ENCODE measurements around the gene EFEMP2. TPM values are rescaled to one million over a fixed set of nuclear protein-coding genes. Genes with fewer than 3 reads are reported as not detected.

Gene EFEMP2
- total RNA-seq, 1 donor from 2014 or later: 9.2 TPM

- Histone ChIP-seq H3K27me3 (no peaks in the 10 kb centered on the region), H3K4me1 (peaks cover 6% of the 10 kb centered on the region), H3K4me3 (no peak overlapping the region), H3K27ac (no peak overlapping the region), H3K36me3 (no peaks in the 10 kb centered on the region), H3K4me2 (no peak overlapping the region), H3K9me3 (ENCODE audit: low read depth) (no peaks in the 10 kb centered on the region), H3K79me2 (ENCODE audit: low read depth) (peaks cover 16% of the 10 kb centered on the region), H2AFZ (replicated peaks) (no peak overlapping the region), H3K9ac (no peak overlapping the region), H3F3A (ENCODE audit: low read depth) (peaks cover 32% of the 10 kb centered on the region), H4K20me1 (ENCODE audit: low read depth) (peaks cover 19% of the 10 kb centered on the region)
- TF ChIP-seq EZH2phosphoT487 (IDR thresholded peaks at IDR 0.05) (no peak), CTCF (IDR thresholded peaks at IDR 0.05) (no peak), EZH2 (IDR thresholded peaks at IDR 0.05) (no peak)
- Mint-ChIP-seq H3K27ac (no peak overlapping the region), H3K36me3 (peaks cover 10% of the 10 kb centered on the region), H3K27me3 (ENCODE audit: insufficient read depth, low read depth) (peaks cover 21% of the 10 kb centered on the region), H3K4me1 (peaks cover 29% of the 10 kb centered on the region), H3K4me3 (peak overlapping the region; percentile 30), H3K9me3 (no peaks in the 10 kb centered on the region)
- peak; percentile 0 for DNase-seq (ENCODE audit: low spot score)
Observed at GRCh38 chr11:65864706-65865471, 7.7 kb downstream of the EFEMP2 start.

GRCh38 chr11:65863889-65864705 is 8.5 kb downstream of the EFEMP2 start:
- peaks cover 16% of the 10 kb centered on the region for H3K79me2 ChIP-seq (ENCODE audit: low read depth)
- H3K4me1 Mint-ChIP-seq: peaks cover 32% of the 10 kb centered on the region
- H3K4me3 ChIP-seq: no peak overlapping the region
- H3K27me3 ChIP-seq: no peaks in the 10 kb centered on the region
- no peak overlapping the region for H3K27ac ChIP-seq
- peaks cover 6% of the 10 kb centered on the region for H3K4me1 ChIP-seq
- peaks cover 37% of the 10 kb centered on the region for H3F3A ChIP-seq (ENCODE audit: low read depth)
- no peaks in the 10 kb centered on the region for H3K9me3 Mint-ChIP-seq
- no peaks in the 10 kb centered on the region for H3K36me3 ChIP-seq
- peak; percentile 0 for DNase-seq (ENCODE audit: low spot score)
- H3K4me3 Mint-ChIP-seq: no peak overlapping the region
- H3K27me3 Mint-ChIP-seq (ENCODE audit: insufficient read depth, low read depth): peaks cover 21% of the 10 kb centered on the region
- H3K9me3 ChIP-seq (ENCODE audit: low read depth): no peaks in the 10 kb centered on the region
- no peak overlapping the region for H2AFZ ChIP-seq (replicated peaks)
- H3K9ac ChIP-seq: no peak overlapping the region
- no peak overlapping the region for H3K4me2 ChIP-seq
- H3K27ac Mint-ChIP-seq: no peak overlapping the region
- peaks cover 10% of the 10 kb centered on the region for H3K36me3 Mint-ChIP-seq
- no peak for TF ChIP-seq EZH2phosphoT487 (IDR thresholded peaks at IDR 0.05)
- no peak for TF ChIP-seq EZH2 (IDR thresholded peaks at IDR 0.05)
- TF ChIP-seq CTCF (IDR thresholded peaks at IDR 0.05): no peak
- peaks cover 19% of the 10 kb centered on the region for H4K20me1 ChIP-seq (ENCODE audit: low read depth)

- DNase-seq (ENCODE audit: low spot score): peak; percentile 1
- Mint-ChIP-seq H3K27ac (no peak overlapping the region), H3K4me1 (peaks cover 34% of the 10 kb centered on the region)
Observed at GRCh38 chr11:65862941-65863888, 9.4 kb downstream of the EFEMP2 start.

More at GRCh38 chr11:65862941-65863888, 9.4 kb downstream of the EFEMP2 start:
- TF ChIP-seq EZH2phosphoT487 (IDR thresholded peaks at IDR 0.05) (no peak), EZH2 (IDR thresholded peaks at IDR 0.05) (no peak), CTCF (IDR thresholded peaks at IDR 0.05) (no peak)
- H2AFZ ChIP-seq (replicated peaks): no peak overlapping the region
- H3K27me3 ChIP-seq: no peaks in the 10 kb centered on the region
- no peak overlapping the region for H3K4me2 ChIP-seq
- H4K20me1 ChIP-seq (ENCODE audit: low read depth): peaks cover 19% of the 10 kb centered on the region
- peaks cover 18% of the 10 kb centered on the region for H3K27me3 Mint-ChIP-seq (ENCODE audit: insufficient read depth, low read depth)
- peaks cover 45% of the 10 kb centered on the region for H3F3A ChIP-seq (ENCODE audit: low read depth)
- peaks cover 10% of the 10 kb centered on the region for H3K36me3 Mint-ChIP-seq
- no peak overlapping the region for H3K27ac ChIP-seq
- no peak overlapping the region for H3K9ac ChIP-seq
- peak overlapping the region; percentile 63 for H3K4me3 Mint-ChIP-seq
- H3K9me3 ChIP-seq (ENCODE audit: low read depth): no peaks in the 10 kb centered on the region
- H3K36me3 ChIP-seq: no peaks in the 10 kb centered on the region
- H3K79me2 ChIP-seq (ENCODE audit: low read depth): peaks cover 16% of the 10 kb centered on the region
- no peaks in the 10 kb centered on the region for H3K9me3 Mint-ChIP-seq
- peaks cover 6% of the 10 kb centered on the region for H3K4me1 ChIP-seq
- no peak overlapping the region for H3K4me3 ChIP-seq

Data from neural progenitor cell (in vitro differentiated cells).